HEK293 (cell line): ENCODE measurements around the gene ZNF787.

Experiments used
- GLIS1 ChIP-seq: fragments of 450-650 bp; formaldehyde crosslinking; IDR thresholded peaks from 2 replicates; pipeline ENCODE4 v1.5.1; 2016; ENCODE audit warnings: missing biosample characterization, missing genetic modification characterization
- SP2 ChIP-seq: fragments of 450-650 bp; formaldehyde crosslinking; IDR thresholded peaks from 2 replicates; pipeline ENCODE4 v1.5.1; 2016; ENCODE audit warnings: missing biosample characterization, missing genetic modification characterization
- SP7 ChIP-seq: fragments of 450-650 bp; formaldehyde crosslinking; IDR thresholded peaks from 2 replicates; pipeline ENCODE4 v1.5.1; 2016; ENCODE audit warnings: missing biosample characterization, missing genetic modification characterization
- TCF7L2 ChIP-seq: IDR thresholded peaks from 2 replicates; pipeline ENCODE4 v1.6.1; 2011; ENCODE audit warnings: low read depth, mild to moderate bottlenecking, inconsistent platforms, low read length, moderate library complexity, borderline replicate concordance
- ZBTB17 ChIP-seq: fragments of 450-650 bp; formaldehyde crosslinking; IDR thresholded peaks from 2 replicates; pipeline ENCODE4 v1.5.1; 2016; ENCODE audit warnings: missing biosample characterization, missing genetic modification characterization
- ZBTB20 ChIP-seq: fragments of 450-650 bp; formaldehyde crosslinking; IDR thresholded peaks from 2 replicates; pipeline ENCODE4 v1.5.1; 2016; ENCODE audit warnings: missing biosample characterization, missing genetic modification characterization
- ZBTB48 ChIP-seq: fragments of 450-650 bp; formaldehyde crosslinking; IDR thresholded peaks from 2 replicates; pipeline ENCODE4 v1.5.1; 2016; ENCODE audit warnings: missing biosample characterization, missing genetic modification characterization
- ZFHX2 ChIP-seq: fragments of 450-650 bp; formaldehyde crosslinking; conservative IDR thresholded peaks from 2 replicates; pipeline ENCODE4 v1.5.1; 2016; ENCODE audit warnings: missing biosample characterization, missing genetic modification characterization
- ZNF132 ChIP-seq: fragments of 450-650 bp; formaldehyde crosslinking; IDR thresholded peaks from 2 replicates; pipeline ENCODE4 v1.5.1; 2017; ENCODE audit warnings: missing biosample characterization, missing genetic modification characterization, borderline replicate concordance
- ZNF157 ChIP-seq: fragments of 450-650 bp; formaldehyde crosslinking; IDR thresholded peaks from 2 replicates; pipeline ENCODE4 v1.5.1; 2016; ENCODE audit warnings: missing biosample characterization, missing genetic modification characterization
- ZNF175 ChIP-seq: fragments of 450-650 bp; formaldehyde crosslinking; IDR thresholded peaks from 2 replicates; pipeline ENCODE4 v1.5.1; 2016; ENCODE audit warnings: missing biosample characterization, missing genetic modification characterization
- ZNF302 ChIP-seq: fragments of 450-650 bp; formaldehyde crosslinking; IDR thresholded peaks from 2 replicates; pipeline ENCODE4 v1.5.1; 2016; ENCODE audit warnings: missing biosample characterization, missing genetic modification characterization, low read depth
- ZNF311 ChIP-seq: fragments of 450-650 bp; formaldehyde crosslinking; IDR thresholded peaks from 2 replicates; pipeline ENCODE4 v1.5.1; 2017; ENCODE audit warnings: missing biosample characterization, missing genetic modification characterization, borderline replicate concordance
- ZNF404 ChIP-seq: fragments of 450-650 bp; formaldehyde crosslinking; IDR thresholded peaks from 2 replicates; pipeline ENCODE4 v1.5.1; 2017; ENCODE audit warnings: missing biosample characterization, missing genetic modification characterization
- ZNF423 ChIP-seq: fragments of 450-650 bp; formaldehyde crosslinking; IDR thresholded peaks from 2 replicates; pipeline ENCODE4 v1.5.1; 2016; ENCODE audit warnings: missing biosample characterization, missing genetic modification characterization
- ZNF473 ChIP-seq: fragments of 450-650 bp; formaldehyde crosslinking; IDR thresholded peaks from 2 replicates; pipeline ENCODE4 v1.5.1; 2017; ENCODE audit warnings: missing biosample characterization, missing genetic modification characterization
- ZNF530 ChIP-seq: fragments of 450-650 bp; formaldehyde crosslinking; IDR thresholded peaks from 2 replicates; pipeline ENCODE4 v1.5.1; 2016; ENCODE audit warnings: low read depth, missing biosample characterization, missing genetic modification characterization
- ZNF544 ChIP-seq: fragments of 450-650 bp; formaldehyde crosslinking; IDR thresholded peaks from 2 replicates; pipeline ENCODE4 v1.5.0; 2017; ENCODE audit warnings: missing biosample characterization, missing genetic modification characterization
- ZNF548 ChIP-seq: fragments of 450-650 bp; formaldehyde crosslinking; IDR thresholded peaks from 2 replicates; pipeline ENCODE4 v1.5.1; 2016; ENCODE audit warnings: missing biosample characterization, missing genetic modification characterization
- ZNF555 ChIP-seq: fragments of 450-650 bp; formaldehyde crosslinking; conservative IDR thresholded peaks from 2 replicates; pipeline ENCODE4 v1.5.1; 2017; ENCODE audit warnings: missing biosample characterization, mild to moderate bottlenecking, missing genetic modification characterization, inconsistent platforms
- ZNF558 ChIP-seq: fragments of 450-650 bp; formaldehyde crosslinking; IDR thresholded peaks from 2 replicates; pipeline ENCODE4 v1.5.1; 2016; ENCODE audit warnings: missing biosample characterization, missing genetic modification characterization
- ZNF600 ChIP-seq: fragments of 450-650 bp; formaldehyde crosslinking; IDR thresholded peaks from 2 replicates; pipeline ENCODE4 v1.5.1; 2016; ENCODE audit warnings: missing biosample characterization, missing genetic modification characterization
- ZNF610 ChIP-seq: fragments of 450-650 bp; formaldehyde crosslinking; IDR thresholded peaks from 2 replicates; pipeline ENCODE4 v1.5.1; 2016; ENCODE audit warnings: missing biosample characterization, missing genetic modification characterization, borderline replicate concordance
- ZNF623 ChIP-seq: fragments of 450-650 bp; formaldehyde crosslinking; IDR thresholded peaks from 2 replicates; pipeline ENCODE4 v1.5.1; 2016; ENCODE audit warnings: missing biosample characterization, missing genetic modification characterization
- ZNF626 ChIP-seq: fragments of 450-650 bp; sonication (Bioruptor Pico); formaldehyde crosslinking; IDR thresholded peaks from 2 replicates; pipeline ENCODE4 v1.5.1; 2018; ENCODE audit warnings: missing biosample characterization, missing genetic modification characterization, inconsistent platforms
- ZNF629 ChIP-seq: fragments of 450-650 bp; formaldehyde crosslinking; IDR thresholded peaks from 2 replicates; pipeline ENCODE4 v1.5.1; 2017; ENCODE audit warnings: missing biosample characterization, missing genetic modification characterization
- ZNF785 ChIP-seq: fragments of 450-650 bp; formaldehyde crosslinking; IDR thresholded peaks from 2 replicates; pipeline ENCODE4 v1.5.1; 2016; ENCODE audit warnings: missing biosample characterization, missing genetic modification characterization
- ZXDB ChIP-seq: fragments of 450-650 bp; formaldehyde crosslinking; IDR thresholded peaks from 2 replicates; pipeline ENCODE4 v1.5.1; 2016; ENCODE audit warnings: missing biosample characterization, missing genetic modification characterization
- TF ChIP-seq, protein P1 (sequence below): fragments of 450-650 bp; formaldehyde crosslinking; IDR thresholded peaks from 2 replicates; pipeline ENCODE4 v1.5.1; 2016; ENCODE audit warnings: missing biosample characterization, missing genetic modification characterization
- TF ChIP-seq, protein P2 (sequence below): fragments of 450-650 bp; formaldehyde crosslinking; IDR thresholded peaks from 2 replicates; pipeline ENCODE4 v1.5.1; 2016; ENCODE audit warnings: missing biosample characterization, missing genetic modification characterization
- TF ChIP-seq, protein P3 (sequence below): sonication (generic); formaldehyde crosslinking; IDR thresholded peaks from 2 replicates; pipeline ENCODE4 v1.8.1; 2022; ENCODE audit warnings: mild to moderate bottlenecking, moderate library complexity, missing genetic modification reagents
- TF ChIP-seq, protein P4 (sequence below): fragments of 450-650 bp; formaldehyde crosslinking; IDR thresholded peaks from 2 replicates; pipeline ENCODE4 v1.5.1; 2016; ENCODE audit warnings: missing biosample characterization, missing genetic modification characterization

ZNF787 gene

GRCh38 chr19:56120371-56121179 is 520 bp downstream of the ZNF787 start (continued):
- TF ChIP-seq ZNF423 (tag by site-specific recombination): no peak
- TF ChIP-seq ZFHX2 (tag by site-specific recombination): peak; percentile 38; the same call in 1 of the 2 replicates
- TF ChIP-seq, protein P1, sequence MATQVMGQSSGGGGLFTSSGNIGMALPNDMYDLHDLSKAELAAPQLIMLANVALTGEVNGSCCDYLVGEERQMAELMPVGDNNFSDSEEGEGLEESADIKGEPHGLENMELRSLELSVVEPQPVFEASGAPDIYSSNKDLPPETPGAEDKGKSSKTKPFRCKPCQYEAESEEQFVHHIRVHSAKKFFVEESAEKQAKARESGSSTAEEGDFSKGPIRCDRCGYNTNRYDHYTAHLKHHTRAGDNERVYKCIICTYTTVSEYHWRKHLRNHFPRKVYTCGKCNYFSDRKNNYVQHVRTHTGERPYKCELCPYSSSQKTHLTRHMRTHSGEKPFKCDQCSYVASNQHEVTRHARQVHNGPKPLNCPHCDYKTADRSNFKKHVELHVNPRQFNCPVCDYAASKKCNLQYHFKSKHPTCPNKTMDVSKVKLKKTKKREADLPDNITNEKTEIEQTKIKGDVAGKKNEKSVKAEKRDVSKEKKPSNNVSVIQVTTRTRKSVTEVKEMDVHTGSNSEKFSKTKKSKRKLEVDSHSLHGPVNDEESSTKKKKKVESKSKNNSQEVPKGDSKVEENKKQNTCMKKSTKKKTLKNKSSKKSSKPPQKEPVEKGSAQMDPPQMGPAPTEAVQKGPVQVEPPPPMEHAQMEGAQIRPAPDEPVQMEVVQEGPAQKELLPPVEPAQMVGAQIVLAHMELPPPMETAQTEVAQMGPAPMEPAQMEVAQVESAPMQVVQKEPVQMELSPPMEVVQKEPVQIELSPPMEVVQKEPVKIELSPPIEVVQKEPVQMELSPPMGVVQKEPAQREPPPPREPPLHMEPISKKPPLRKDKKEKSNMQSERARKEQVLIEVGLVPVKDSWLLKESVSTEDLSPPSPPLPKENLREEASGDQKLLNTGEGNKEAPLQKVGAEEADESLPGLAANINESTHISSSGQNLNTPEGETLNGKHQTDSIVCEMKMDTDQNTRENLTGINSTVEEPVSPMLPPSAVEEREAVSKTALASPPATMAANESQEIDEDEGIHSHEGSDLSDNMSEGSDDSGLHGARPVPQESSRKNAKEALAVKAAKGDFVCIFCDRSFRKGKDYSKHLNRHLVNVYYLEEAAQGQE (tag by site-specific recombination): no peak
- no peak for TF ChIP-seq ZNF548 (tag by site-specific recombination)
- TF ChIP-seq ZNF473 (tag by site-specific recombination): no peak
- no peak for TF ChIP-seq ZNF600 (tag by site-specific recombination)
- no peak for TF ChIP-seq ZNF558 (tag by site-specific recombination)
- TF ChIP-seq SP7: peak; percentile 44; the same call in 1 of the 2 replicates
- peak; percentile 76 for TF ChIP-seq SP2 (tag by site-specific recombination)
- TF ChIP-seq ZNF555 (tag by site-specific recombination): no peak
- TF ChIP-seq, protein P2, sequence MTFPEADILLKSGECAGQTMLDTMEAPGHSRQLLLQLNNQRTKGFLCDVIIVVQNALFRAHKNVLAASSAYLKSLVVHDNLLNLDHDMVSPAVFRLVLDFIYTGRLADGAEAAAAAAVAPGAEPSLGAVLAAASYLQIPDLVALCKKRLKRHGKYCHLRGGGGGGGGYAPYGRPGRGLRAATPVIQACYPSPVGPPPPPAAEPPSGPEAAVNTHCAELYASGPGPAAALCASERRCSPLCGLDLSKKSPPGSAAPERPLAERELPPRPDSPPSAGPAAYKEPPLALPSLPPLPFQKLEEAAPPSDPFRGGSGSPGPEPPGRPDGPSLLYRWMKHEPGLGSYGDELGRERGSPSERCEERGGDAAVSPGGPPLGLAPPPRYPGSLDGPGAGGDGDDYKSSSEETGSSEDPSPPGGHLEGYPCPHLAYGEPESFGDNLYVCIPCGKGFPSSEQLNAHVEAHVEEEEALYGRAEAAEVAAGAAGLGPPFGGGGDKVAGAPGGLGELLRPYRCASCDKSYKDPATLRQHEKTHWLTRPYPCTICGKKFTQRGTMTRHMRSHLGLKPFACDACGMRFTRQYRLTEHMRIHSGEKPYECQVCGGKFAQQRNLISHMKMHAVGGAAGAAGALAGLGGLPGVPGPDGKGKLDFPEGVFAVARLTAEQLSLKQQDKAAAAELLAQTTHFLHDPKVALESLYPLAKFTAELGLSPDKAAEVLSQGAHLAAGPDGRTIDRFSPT: peak; percentile 44; the same call in 1 of the 2 replicates
- no peak for TF ChIP-seq ZNF404 (tag by site-specific recombination)
- no peak for TF ChIP-seq ZNF610 (tag by site-specific recombination)
- TF ChIP-seq ZXDB: peak; percentile 50
- TF ChIP-seq GLIS1 (tag by site-specific recombination): peak; percentile 59
- no peak for TF ChIP-seq ZNF302 (tag by site-specific recombination)
- no peak for TF ChIP-seq ZNF623
- TF ChIP-seq ZNF629 (tag by site-specific recombination): no peak
- TF ChIP-seq ZBTB48 (tag by site-specific recombination): no peak
- no peak for TF ChIP-seq ZNF311 (tag by site-specific recombination)
- TF ChIP-seq ZNF175 (tag by site-specific recombination): no peak
- no peak for TF ChIP-seq ZNF157
- TF ChIP-seq, protein P3, sequence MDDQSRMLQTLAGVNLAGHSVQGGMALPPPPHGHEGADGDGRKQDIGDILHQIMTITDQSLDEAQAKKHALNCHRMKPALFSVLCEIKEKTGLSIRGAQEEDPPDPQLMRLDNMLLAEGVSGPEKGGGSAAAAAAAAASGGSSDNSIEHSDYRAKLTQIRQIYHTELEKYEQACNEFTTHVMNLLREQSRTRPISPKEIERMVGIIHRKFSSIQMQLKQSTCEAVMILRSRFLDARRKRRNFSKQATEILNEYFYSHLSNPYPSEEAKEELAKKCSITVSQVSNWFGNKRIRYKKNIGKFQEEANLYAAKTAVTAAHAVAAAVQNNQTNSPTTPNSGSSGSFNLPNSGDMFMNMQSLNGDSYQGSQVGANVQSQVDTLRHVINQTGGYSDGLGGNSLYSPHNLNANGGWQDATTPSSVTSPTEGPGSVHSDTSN: 0 out of 2 replicates have a peak, but pooled peaks have one; percentile 68
- no peak; the same call in 1 of the 2 replicates for TF ChIP-seq ZBTB17 (tag by site-specific recombination)
- no peak for TF ChIP-seq ZNF132 (tag by site-specific recombination)
- TF ChIP-seq ZBTB20 (tag by site-specific recombination): 0 out of 2 replicates have a peak, but pooled peaks have one; percentile 29
- TF ChIP-seq, protein P4, sequence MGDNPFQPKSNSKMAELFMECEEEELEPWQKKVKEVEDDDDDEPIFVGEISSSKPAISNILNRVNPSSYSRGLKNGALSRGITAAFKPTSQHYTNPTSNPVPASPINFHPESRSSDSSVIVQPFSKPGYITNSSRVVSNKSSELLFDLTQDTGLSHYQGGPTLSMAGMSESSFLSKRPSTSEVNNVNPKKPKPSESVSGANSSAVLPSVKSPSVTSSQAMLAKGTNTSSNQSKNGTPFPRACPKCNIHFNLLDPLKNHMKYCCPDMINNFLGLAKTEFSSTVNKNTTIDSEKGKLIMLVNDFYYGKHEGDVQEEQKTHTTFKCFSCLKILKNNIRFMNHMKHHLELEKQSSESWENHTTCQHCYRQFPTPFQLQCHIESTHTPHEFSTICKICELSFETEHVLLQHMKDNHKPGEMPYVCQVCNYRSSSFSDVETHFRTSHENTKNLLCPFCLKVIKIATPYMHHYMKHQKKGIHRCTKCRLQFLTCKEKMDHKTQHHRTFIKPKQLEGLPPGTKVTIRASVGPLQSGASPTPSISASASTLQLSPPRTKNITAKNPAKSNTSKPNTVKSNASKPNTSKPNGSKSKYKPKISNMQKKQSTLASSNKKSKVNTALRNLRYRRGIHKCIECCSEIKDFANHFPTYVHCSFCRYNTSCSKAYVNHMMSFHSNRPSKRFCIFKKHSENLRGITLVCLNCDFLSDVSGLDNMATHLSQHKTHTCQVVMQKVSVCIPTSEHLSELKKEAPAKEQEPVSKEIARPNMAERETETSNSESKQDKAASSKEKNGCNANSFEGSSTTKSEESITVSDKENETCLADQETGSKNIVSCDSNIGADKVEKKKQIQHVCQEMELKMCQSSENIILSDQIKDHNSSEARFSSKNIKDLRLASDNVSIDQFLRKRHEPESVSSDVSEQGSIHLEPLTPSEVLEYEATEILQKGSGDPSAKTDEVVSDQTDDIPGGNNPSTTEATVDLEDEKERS (tag by site-specific recombination): no peak
- no peak for TF ChIP-seq ZNF626 (tag by site-specific recombination)
- TF ChIP-seq ZNF544 (tag by site-specific recombination): no peak
- TF ChIP-seq ZNF785 (tag by site-specific recombination): no peak
- TF ChIP-seq TCF7L2: no peak
- no peak for TF ChIP-seq ZNF530 (tag by site-specific recombination)
